ENCODE measurements around the gene SOBP. TPM values are rescaled to one million over a fixed set of nuclear protein-coding genes. Genes with fewer than 3 reads are reported as not detected.

SOBP gene
- total and polyA plus RNA-seq, 4 donors, result 8.2 to 20.2 (median 13.8) TPM

DNA sequence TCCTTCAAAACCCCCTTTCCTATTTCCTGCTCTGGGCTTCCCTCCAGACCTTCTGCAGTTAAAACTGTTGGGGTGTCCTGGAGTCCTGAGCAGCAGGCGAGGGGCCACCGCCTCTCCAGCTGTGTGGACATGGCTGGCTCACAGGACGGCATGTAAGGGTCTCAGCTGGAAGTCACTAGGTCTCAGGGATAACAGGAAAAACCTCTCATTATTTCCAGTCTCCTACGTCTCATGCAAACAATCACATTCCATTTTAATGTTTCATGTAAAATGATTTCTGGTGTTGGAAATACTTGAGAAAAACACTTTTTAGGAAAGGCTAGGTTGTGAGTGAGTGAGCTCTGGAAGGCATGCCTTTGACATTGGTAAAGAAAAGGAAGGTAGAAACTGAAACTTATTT lies 175.5 kb downstream of the SOBP start:
- ATAC-seq (ENCODE audit: low FRiP score) (no peak), DNase-seq (no peak)
- no peak overlapping the region for H3K27ac ChIP-seq (ENCODE audit: low read depth in 1 of 2, low read length in 2 of 2)
- intact Hi-C loops (cut with DNase I), result no loop called here
- no peak overlapping the region for H3K4me3 ChIP-seq (ENCODE audit: low read length in 2 of 2)
- H3K27me3 ChIP-seq (ENCODE audit: control insufficient read depth in 1 of 2, insufficient read depth in 2 of 2, low read length in 1 of 2), result no peaks in the 10 kb centered on the region
- no peaks in the 10 kb centered on the region for H3K4me1 ChIP-seq (ENCODE audit: control insufficient read depth in 1 of 2, insufficient read depth in 2 of 2, low read length in 2 of 2)
- no peaks in the 10 kb centered on the region for H3K9me3 ChIP-seq (ENCODE audit: control insufficient read depth, low read length)
- WGBS, 2 donors, result 55 to 57% methylated on average over 4 of the region's 4 CpGs
- H3K36me3 ChIP-seq (ENCODE audit: control insufficient read depth in 1 of 2, insufficient read depth in 2 of 2, low read length in 1 of 2), result no peaks in the 10 kb centered on the region

DNA sequence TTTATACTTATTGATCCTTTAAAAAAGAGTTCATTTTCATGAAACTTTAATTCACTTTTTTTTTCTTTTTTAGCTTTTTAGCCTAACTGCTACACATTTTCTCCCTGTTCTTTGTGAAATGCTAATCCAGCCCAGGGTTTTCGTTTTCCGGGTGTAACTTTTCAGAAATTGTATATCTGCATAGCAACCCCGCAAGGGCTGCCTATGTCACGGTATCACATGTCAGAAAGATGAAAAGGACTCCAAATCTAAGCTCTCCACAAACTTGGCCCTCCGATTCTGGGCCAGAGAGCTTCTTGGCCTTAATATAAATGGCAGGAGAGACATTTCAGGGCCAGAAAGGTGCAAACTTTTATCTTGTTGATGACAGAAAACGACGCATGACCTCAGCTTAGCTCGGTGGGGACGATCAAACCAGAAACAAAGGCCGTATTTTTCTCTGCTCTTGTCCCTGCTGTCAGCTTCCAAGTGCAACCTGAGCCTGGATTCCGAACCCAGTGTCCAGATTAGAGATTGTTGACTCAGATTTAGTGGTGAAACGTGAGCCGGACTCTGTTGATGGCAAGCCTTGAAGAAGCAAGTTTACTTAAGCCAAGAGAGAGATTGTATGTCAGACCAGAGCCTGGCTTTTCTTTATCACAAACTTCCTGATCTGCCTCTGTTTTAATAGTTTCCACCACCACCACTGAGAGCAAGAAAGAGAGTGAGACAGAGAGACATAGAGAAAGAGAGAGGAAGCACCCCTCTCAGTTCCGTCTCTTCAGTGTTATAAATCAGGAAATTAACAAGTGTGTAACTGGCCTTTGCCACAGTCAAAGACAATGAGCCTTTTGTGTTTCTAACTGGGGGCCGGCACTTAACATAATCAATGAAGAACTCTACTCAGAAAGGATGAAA lies 176.4 kb downstream of the SOBP start:
- ATAC-seq (ENCODE audit: low FRiP score) (no peak), DNase-seq (no peak)
- H3K27me3 ChIP-seq (ENCODE audit: control insufficient read depth in 1 of 2, insufficient read depth in 2 of 2, low read length in 1 of 2), result no peaks in the 10 kb centered on the region
- no peaks in the 10 kb centered on the region for H3K4me1 ChIP-seq (ENCODE audit: control insufficient read depth in 1 of 2, insufficient read depth in 2 of 2, low read length in 2 of 2)
- H3K9me3 ChIP-seq (ENCODE audit: control insufficient read depth, low read length), result no peaks in the 10 kb centered on the region
- H3K27ac ChIP-seq (ENCODE audit: low read depth in 1 of 2, low read length in 2 of 2), result no peak overlapping the region
- WGBS, 2 donors, result 73 to 75% methylated on average over 15 of the region's 15 CpGs
- H3K36me3 ChIP-seq (ENCODE audit: control insufficient read depth in 1 of 2, insufficient read depth in 2 of 2, low read length in 1 of 2), result no peaks in the 10 kb centered on the region
- intact Hi-C loops (cut with DNase I), result no loop called here
- no peak overlapping the region for H3K4me3 ChIP-seq (ENCODE audit: low read length in 2 of 2)

DNA sequence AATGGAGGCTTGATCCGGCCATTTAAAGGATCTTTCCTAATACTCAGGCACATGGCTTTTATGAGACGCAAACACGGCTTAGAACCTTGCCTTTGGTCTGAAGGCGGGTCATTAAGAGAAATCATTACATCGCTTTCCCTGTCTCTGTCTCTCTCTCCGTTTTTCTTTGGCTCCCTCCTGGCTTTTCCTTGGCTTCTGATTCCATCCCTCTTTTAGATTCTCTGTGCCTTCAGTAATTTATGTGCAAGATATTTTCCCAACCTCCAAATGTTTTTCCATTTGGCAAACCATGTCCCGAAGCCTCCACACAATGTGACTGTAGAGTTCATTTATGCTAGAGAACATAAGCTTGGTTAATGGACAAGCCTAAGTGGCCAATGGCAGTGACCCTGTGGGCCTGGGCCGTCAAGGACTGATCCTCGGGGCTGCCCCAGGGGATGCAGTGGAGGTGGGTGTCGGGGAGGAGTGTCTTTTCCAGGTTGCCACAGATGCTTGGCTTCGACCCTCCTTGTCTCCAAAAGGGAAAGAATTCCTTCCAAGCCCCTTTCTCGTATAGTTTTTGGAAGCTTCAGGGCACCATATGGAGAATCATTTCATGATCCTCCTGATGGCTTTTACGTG lies 177.2 kb downstream of the SOBP start:
- intact Hi-C loops (cut with DNase I), result no loop called here

DNA sequence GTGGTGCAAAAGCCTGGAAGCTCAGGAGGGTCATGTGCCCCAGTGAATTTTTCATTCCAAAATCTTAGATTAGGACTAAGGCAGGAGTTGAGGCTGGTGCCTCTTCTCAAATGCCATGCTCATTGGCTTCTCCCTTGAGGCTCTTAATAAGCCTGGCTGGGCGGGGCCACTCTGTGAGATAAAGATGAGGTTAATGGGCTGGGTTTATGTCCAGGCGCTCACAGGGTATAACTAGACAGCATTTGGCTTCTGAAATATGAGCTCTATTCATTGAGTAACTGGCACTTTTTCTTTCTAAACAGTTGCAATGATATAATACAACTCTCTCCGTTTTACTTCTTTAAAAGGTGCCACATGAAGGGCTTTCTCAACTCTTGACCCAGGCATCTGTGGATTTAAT lies 177.9 kb downstream of the SOBP start:
- Histone ChIP-seq H3K4me3 (ENCODE audit: low read length in 2 of 2) (no peak overlapping the region), H3K36me3 (ENCODE audit: control insufficient read depth in 1 of 2, insufficient read depth in 2 of 2, low read length in 1 of 2) (no peaks in the 10 kb centered on the region), H3K9me3 (ENCODE audit: control insufficient read depth, low read length) (no peaks in the 10 kb centered on the region), H3K4me1 (ENCODE audit: control insufficient read depth in 1 of 2, insufficient read depth in 2 of 2, low read length in 2 of 2) (no peaks in the 10 kb centered on the region), H3K27ac (ENCODE audit: low read depth in 1 of 2, low read length in 2 of 2) (no peak overlapping the region), H3K27me3 (ENCODE audit: control insufficient read depth in 1 of 2, insufficient read depth in 2 of 2, low read length in 1 of 2) (no peaks in the 10 kb centered on the region)
- 95 to 96% methylated on average over 3 of the region's 3 CpGs for WGBS, 2 donors
- DNase-seq (no peak), ATAC-seq (ENCODE audit: low FRiP score) (no peak)
- intact Hi-C loops (cut with DNase I), result no loop called here

More for the DNA sequence above, 177.2 kb downstream of the SOBP start:
- H3K4me1 ChIP-seq (ENCODE audit: control insufficient read depth in 1 of 2, insufficient read depth in 2 of 2, low read length in 2 of 2), result no peaks in the 10 kb centered on the region
- H3K9me3 ChIP-seq (ENCODE audit: control insufficient read depth, low read length), result no peaks in the 10 kb centered on the region
- no peak overlapping the region for H3K27ac ChIP-seq (ENCODE audit: low read depth in 1 of 2, low read length in 2 of 2)
- no peaks in the 10 kb centered on the region for H3K36me3 ChIP-seq (ENCODE audit: control insufficient read depth in 1 of 2, insufficient read depth in 2 of 2, low read length in 1 of 2)
- no peaks in the 10 kb centered on the region for H3K27me3 ChIP-seq (ENCODE audit: control insufficient read depth in 1 of 2, insufficient read depth in 2 of 2, low read length in 1 of 2)
- ATAC-seq (ENCODE audit: low FRiP score) (peak; percentile 36), DNase-seq (no peak)
- 80 to 84% methylated on average over 13 of the region's 13 CpGs for WGBS, 2 donors
- H3K4me3 ChIP-seq (ENCODE audit: low read length in 2 of 2), result no peak overlapping the region

- DNase-seq (no peak), ATAC-seq (ENCODE audit: low FRiP score) (no peak)
- no peaks in the 10 kb centered on the region for H3K36me3 ChIP-seq (ENCODE audit: control insufficient read depth in 1 of 2, insufficient read depth in 2 of 2, low read length in 1 of 2)
- no peaks in the 10 kb centered on the region for H3K27me3 ChIP-seq (ENCODE audit: control insufficient read depth in 1 of 2, insufficient read depth in 2 of 2, low read length in 1 of 2)
- WGBS, 2 donors, result 76 to 80% methylated on average over 23 of the region's 23 CpGs
- H3K4me1 ChIP-seq (ENCODE audit: control insufficient read depth in 1 of 2, insufficient read depth in 2 of 2, low read length in 2 of 2), result no peaks in the 10 kb centered on the region
- no peaks in the 10 kb centered on the region for H3K9me3 ChIP-seq (ENCODE audit: control insufficient read depth, low read length)
- H3K27ac ChIP-seq (ENCODE audit: low read depth in 1 of 2, low read length in 2 of 2), result no peak overlapping the region
- intact Hi-C loops (cut with DNase I), result no loop called here
- H3K4me3 ChIP-seq (ENCODE audit: low read length in 2 of 2), result no peak overlapping the region
Observed at GRCh38 chr6:107668743-107669474, 179.0 kb downstream of the SOBP start.

DNA sequence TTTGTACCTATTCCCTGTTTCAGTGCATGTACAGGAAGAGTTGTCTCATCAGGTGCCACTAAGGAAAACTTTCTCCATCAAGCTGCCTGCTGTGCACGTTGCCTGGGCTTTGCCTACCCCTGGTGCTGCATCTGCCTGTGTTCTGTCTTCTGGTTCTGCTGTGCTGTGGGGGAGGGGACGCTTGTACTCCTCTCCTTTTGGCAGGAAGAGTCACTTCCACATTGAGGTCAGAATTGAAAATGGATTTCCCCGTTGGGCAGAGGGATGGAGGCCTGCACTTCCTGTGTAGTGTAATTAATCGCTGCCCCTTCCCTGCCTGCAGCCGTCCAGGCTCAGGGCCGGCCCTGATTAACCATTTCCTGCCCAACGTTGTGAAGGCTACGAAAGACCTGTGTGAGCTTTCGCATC lies 180.9 kb downstream of the SOBP start:
- no peak overlapping the region for H3K4me3 ChIP-seq (ENCODE audit: low read length in 2 of 2)
- H3K4me1 ChIP-seq (ENCODE audit: control insufficient read depth in 1 of 2, insufficient read depth in 2 of 2, low read length in 2 of 2), result no peaks in the 10 kb centered on the region
- intact Hi-C loops (cut with DNase I), result loop anchor here in 1 of 2 donors (10.0 kb wide), 1 partner anchor 174 kb away; no protein-coding TSS in a partner anchor
- ATAC-seq (ENCODE audit: low FRiP score), result no peak
- WGBS, 2 donors, result 24 to 26% methylated on average over 9 of the region's 9 CpGs
- no peaks in the 10 kb centered on the region for H3K9me3 ChIP-seq (ENCODE audit: control insufficient read depth, low read length)
- no peak overlapping the region for H3K27ac ChIP-seq (ENCODE audit: low read depth in 1 of 2, low read length in 2 of 2)
- DNase-seq, result peak in 1 of 2 donors; percentile 83
- H3K36me3 ChIP-seq (ENCODE audit: control insufficient read depth in 1 of 2, insufficient read depth in 2 of 2, low read length in 1 of 2), result no peaks in the 10 kb centered on the region
- H3K27me3 ChIP-seq (ENCODE audit: control insufficient read depth in 1 of 2, insufficient read depth in 2 of 2, low read length in 1 of 2), result no peaks in the 10 kb centered on the region

DNA sequence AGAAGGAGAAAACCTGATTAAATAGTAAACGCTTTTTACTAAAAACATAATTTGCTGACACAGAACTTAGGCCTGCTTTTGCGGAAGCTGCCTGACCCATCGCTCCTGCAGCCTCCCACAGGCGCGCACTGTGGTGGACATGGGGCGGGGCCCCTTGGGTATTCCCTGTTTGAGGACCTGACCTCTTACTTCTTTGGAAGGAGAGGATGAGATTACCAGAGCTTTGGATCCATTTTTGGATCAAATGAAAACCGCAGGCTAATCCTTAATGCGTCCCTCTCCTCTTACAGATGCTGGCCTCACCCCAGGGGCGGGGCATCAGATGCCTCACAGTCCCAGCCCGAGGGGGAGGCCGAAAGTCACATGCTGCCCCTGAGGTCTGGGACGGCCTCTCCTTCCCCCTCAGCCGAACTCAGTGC lies 183.2 kb downstream of the SOBP start:
- 87% methylated on average over 13 of the region's 13 CpGs for WGBS, 2 donors

GRCh38 chr6:107674995-107675738 lies 185.2 kb downstream of the SOBP start:
- H3K27ac ChIP-seq (ENCODE audit: low read depth in 1 of 2, low read length in 2 of 2), result no peak overlapping the region
- no peaks in the 10 kb centered on the region for H3K36me3 ChIP-seq (ENCODE audit: control insufficient read depth in 1 of 2, insufficient read depth in 2 of 2, low read length in 1 of 2)
- H3K4me1 ChIP-seq (ENCODE audit: control insufficient read depth in 1 of 2, insufficient read depth in 2 of 2, low read length in 2 of 2), result no peaks in the 10 kb centered on the region
- H3K9me3 ChIP-seq (ENCODE audit: control insufficient read depth, low read length), result no peaks in the 10 kb centered on the region
- ATAC-seq (ENCODE audit: low FRiP score) (peak; percentile 93), DNase-seq (peak; percentile 92 to 95)
- no peak overlapping the region for H3K4me3 ChIP-seq (ENCODE audit: low read length in 2 of 2)
- intact Hi-C loops (cut with DNase I), result loop anchor here (1.0 to 10.0 kb wide), 3 partner anchors 29 to 173 kb away; no protein-coding TSS in a partner anchor
- 8% methylated on average over 15 of the region's 15 CpGs for WGBS, 2 donors
- no peaks in the 10 kb centered on the region for H3K27me3 ChIP-seq (ENCODE audit: control insufficient read depth in 1 of 2, insufficient read depth in 2 of 2, low read length in 1 of 2)

More for the DNA sequence above, 183.2 kb downstream of the SOBP start:
- no peaks in the 10 kb centered on the region for H3K9me3 ChIP-seq (ENCODE audit: control insufficient read depth, low read length)
- H3K27me3 ChIP-seq (ENCODE audit: control insufficient read depth in 1 of 2, insufficient read depth in 2 of 2, low read length in 1 of 2), result no peaks in the 10 kb centered on the region
- H3K36me3 ChIP-seq (ENCODE audit: control insufficient read depth in 1 of 2, insufficient read depth in 2 of 2, low read length in 1 of 2), result no peaks in the 10 kb centered on the region
- H3K4me1 ChIP-seq (ENCODE audit: control insufficient read depth in 1 of 2, insufficient read depth in 2 of 2, low read length in 2 of 2), result no peaks in the 10 kb centered on the region
- no peak overlapping the region for H3K27ac ChIP-seq (ENCODE audit: low read depth in 1 of 2, low read length in 2 of 2)
- intact Hi-C loops (cut with DNase I), result loop anchor here in 1 of 2 donors (10.0 kb wide), 1 partner anchor 172 kb away; no protein-coding TSS in a partner anchor
- no peak for ATAC-seq (ENCODE audit: low FRiP score)
- no peak overlapping the region for H3K4me3 ChIP-seq (ENCODE audit: low read length in 2 of 2)
- DNase-seq, result peak in 1 of 2 donors; percentile 51

Data from aorta (tissue), 5 donors.